GM12878 (cell line): Measurements from ENCODE around the gene ARHGAP20. TPM values are rescaled to one million over a fixed set of nuclear protein-coding genes. Genes with fewer than 3 reads are reported as not detected.

Experiments
- ATAC-seq: fragments of 200-7000 bp; cut with Tn5 transposase; 3 replicates; pipeline ENCODE4 v1.9.1; 2020; ENCODE audit warnings: mild to moderate bottlenecking, moderate library complexity
- BruUV-seq: library from RNA; stranded (reverse); fragments of 400-500 nt; replicated peaks from 2 replicates; lab custom pipeline; 2021; lab: Mats Ljungman, UMichigan
- CTCF ChIA-PET: fragments of 300-600 bp; sonication (Branson Sonifier 250); formaldehyde crosslinking; extraction: SDS; loops from one replicate; lab custom pipeline; 2021; ENCODE audit warnings: inconsistent platforms; lab: Yijun Ruan, JAX
- POLR2A ChIA-PET: fragments of 350-600 bp; formaldehyde crosslinking; extraction: SDS; loops from one replicate; lab custom pipeline; 2021; ENCODE audit warnings: inconsistent platforms; lab: Charles Lee
- RAD21 ChIA-PET: fragments of 300-600 bp; sonication (Branson Sonifier 250); formaldehyde crosslinking; loops from one replicate; lab custom pipeline; 2023; ENCODE audit warnings: antibody characterized with exemption; ENCODE audit not compliant: unreplicated experiment; lab: Charles Lee
- SMC1A ChIA-PET: fragments of 300-600 bp; sonication (Branson Sonifier 250); formaldehyde crosslinking; loops from one replicate; lab custom pipeline; 2023; ENCODE audit not compliant: unreplicated experiment, uncharacterized antibody; lab: Charles Lee
- DNase-seq: peaks from one replicate; pipeline ENCODE4 v3.0.0-alpha.2; 2011; ENCODE audit warnings: low read depth, low spot score
- FAIRE-seq: peaks from 3 replicates; lab custom pipeline; 2011; peaks lifted over from hg19 to GRCh38; lab: Jason Lieb, UNC
- H2AFZ ChIP-seq: 2 replicates; pipeline ENCODE4 v1.6.0; 2011; ENCODE audit warnings: low read depth, low read length, control low read depth; ENCODE audit not compliant: control insufficient read depth
- H3K27ac ChIP-seq: 2 replicates; pipeline ENCODE4 v1.5.1; 2011; ENCODE audit warnings: control low read depth; ENCODE audit not compliant: control insufficient read depth, insufficient read depth
- H3K27me3 ChIP-seq, 2 experiments: replicated peaks in 1 of 2; 2 replicates each; pipeline versions ENCODE4 v1.6.0 to v1.6.1; 2011; ENCODE audit warnings: low read length in 1 of 2; ENCODE audit not compliant: control insufficient read depth in 2 of 2, insufficient read depth in 2 of 2
- H3K36me3 ChIP-seq, 2 experiments: 2 replicates each; pipeline ENCODE4 v1.5.1; 2011; ENCODE audit warnings: low read length in 1 of 2; ENCODE audit not compliant: control insufficient read depth in 2 of 2, insufficient read depth in 2 of 2
- H3K4me1 ChIP-seq: 2 replicates; pipeline ENCODE4 v1.6.1; 2011; ENCODE audit warnings: mild to moderate bottlenecking, low read length, moderate library complexity, mixed read lengths; ENCODE audit not compliant: control insufficient read depth, insufficient read depth
- H3K4me2 ChIP-seq: 2 replicates; pipeline ENCODE4 v1.6.0; 2011; ENCODE audit warnings: control low read depth; ENCODE audit not compliant: control insufficient read depth, insufficient read depth
- H3K4me3 ChIP-seq: fragments of 200-600 bp; sonication (generic); 2 replicates; pipeline ENCODE4 v1.5.1; 2016
- H3K79me2 ChIP-seq: 2 replicates; pipeline ENCODE4 v1.6.0; 2011; ENCODE audit warnings: low read length; ENCODE audit not compliant: control insufficient read depth, insufficient read depth
- H3K9ac ChIP-seq: 2 replicates; pipeline ENCODE4 v1.8.0; 2011; ENCODE audit warnings: low read length, control low read depth, mixed read lengths; ENCODE audit not compliant: control insufficient read depth, insufficient read depth
- H3K9me3 ChIP-seq: replicated peaks from 3 replicates; pipeline ENCODE4 v1.5.1; 2011; ENCODE audit warnings: mild to moderate bottlenecking, low read length; ENCODE audit not compliant: control insufficient read depth, insufficient read depth
- H4K20me1 ChIP-seq: 2 replicates; pipeline ENCODE4 v1.6.0; 2011; ENCODE audit not compliant: control insufficient read depth, insufficient read depth
- CBFB ChIP-seq: IDR thresholded peaks from 2 replicates; pipeline ENCODE4 v1.6.1; 2016; ENCODE audit warnings: antibody characterized with exemption, low read depth
- MLLT1 ChIP-seq: fragments of 450-650 bp; IDR thresholded peaks from 2 replicates; pipeline ENCODE4 v1.6.1; 2016; ENCODE audit warnings: mild to moderate bottlenecking
- SMARCA5 ChIP-seq: fragments of 450-650 bp; IDR thresholded peaks from 2 replicates; pipeline ENCODE4 v1.6.1; 2017; ENCODE audit warnings: mild to moderate bottlenecking
- SP1 ChIP-seq: IDR thresholded peaks from one replicate; pipeline ENCODE4 v1.6.1; 2011; ENCODE audit warnings: low read depth, low read length
- SREBF2 ChIP-seq: IDR thresholded peaks from 2 replicates; pipeline ENCODE4 v1.6.1; 2012; ENCODE audit warnings: mild to moderate bottlenecking, low read length
- ZNF217 ChIP-seq: fragments of 450-650 bp; IDR thresholded peaks from 2 replicates; pipeline ENCODE4 v1.6.1; 2017; ENCODE audit warnings: antibody characterized with exemption, mild to moderate bottlenecking
- ZZZ3 ChIP-seq: IDR thresholded peaks from 2 replicates; pipeline ENCODE4 v1.6.1; 2011; ENCODE audit warnings: low read depth; ENCODE audit not compliant: control insufficient read depth, insufficient read length
- WGBS: methylation state at CpG from one replicate; pipeline ENCODE4 v1.1.6; 2016; ENCODE audit warnings: low lambda C conversion rate; ENCODE audit not compliant: insufficient replicate concordance, insufficient coverage; ENCODE audit errors: missing lambda C conversion rate; 5-methylcytosine and 5-hydroxymethylcytosine counted together
- in situ Hi-C: fragments of 300-500 bp; cut with MboI; formaldehyde crosslinking; loops from 9 replicates; pipeline ENCODE4 v1.14.3; 2018; ENCODE audit warnings: mixed read lengths
- intact Hi-C: fragments of 100-400 bp; cut with micrococcal nuclease; formaldehyde crosslinking; loops from one replicate; pipeline ENCODE4 v1.14.2; 2022; ENCODE audit not compliant: unreplicated experiment
- polyA plus RNA-seq, 11 experiments: library from polyadenylated mRNA; depleted of rRNA in 4 of 11; unstranded in 6 of 11; stranded (reverse) in 5 of 11; fragments of >200 nt; fragmentation: Nextera tagmentation in 4 of 11; fragmentation: Illumina TruSeq in 1 of 11; extraction: Ambion mirVana in 4 of 11; extraction: Trizol in 1 of 11; gene quantifications; 1 replicate in 1 of 11; 2 replicates in 10 of 11; pipeline versions ENCODE4 v1.2.1 to v1.2.3, GENCODE V29; 2011 to 2016; ENCODE audit warnings: inconsistent platforms in 2 of 11, missing spikeins in 2 of 11, low read depth in 1 of 11
- total RNA-seq, 4 experiments: library from RNA; depleted of rRNA in 3 of 4; stranded (reverse); fragments of >200 nt in 3 of 4; fragmentation: Illumina TruSeq in 1 of 4; extraction: Trizol in 1 of 4; gene quantifications; 2 replicates each; pipeline versions ENCODE4 v1.2.1 to v1.2.3, GENCODE V29; 2013 to 2021
- TF ChIP-seq, protein P1 (sequence below): fragments of 450-650 bp; IDR thresholded peaks from 2 replicates; pipeline ENCODE4 v1.6.1; 2017; ENCODE audit warnings: mild to moderate bottlenecking

The ARHGAP20 gene
- total and polyA plus RNA-seq, 10 of the 15 experiments (the other 5 are each of a cell fraction or from before 2014, with no cell fraction given): 0.01 TPM; not detected in 9

GRCh38 chr11:110747531-110747930 is 35.3 kb upstream of the ARHGAP20 start:
- ChIA-PET SMC1A (no interaction called here), POLR2A (no interaction called here), CTCF (no interaction called here), RAD21 (no interaction called here)
- no peak for DNase-seq
- in situ Hi-C loops: no loop called here
- no peak overlapping the region for H3K9ac ChIP-seq
- FAIRE-seq: no peak
- H3K36me3 ChIP-seq: no peaks in the 10 kb centered on the region
- no peaks in the 10 kb centered on the region for H4K20me1 ChIP-seq
- intact Hi-C loops: no loop called here
- no peak overlapping the region for H3K4me3 ChIP-seq
- ATAC-seq: no peak
- no peaks in the 10 kb centered on the region for H3K27me3 ChIP-seq
- no peak for TF ChIP-seq SP1
- TF ChIP-seq, protein P1, sequence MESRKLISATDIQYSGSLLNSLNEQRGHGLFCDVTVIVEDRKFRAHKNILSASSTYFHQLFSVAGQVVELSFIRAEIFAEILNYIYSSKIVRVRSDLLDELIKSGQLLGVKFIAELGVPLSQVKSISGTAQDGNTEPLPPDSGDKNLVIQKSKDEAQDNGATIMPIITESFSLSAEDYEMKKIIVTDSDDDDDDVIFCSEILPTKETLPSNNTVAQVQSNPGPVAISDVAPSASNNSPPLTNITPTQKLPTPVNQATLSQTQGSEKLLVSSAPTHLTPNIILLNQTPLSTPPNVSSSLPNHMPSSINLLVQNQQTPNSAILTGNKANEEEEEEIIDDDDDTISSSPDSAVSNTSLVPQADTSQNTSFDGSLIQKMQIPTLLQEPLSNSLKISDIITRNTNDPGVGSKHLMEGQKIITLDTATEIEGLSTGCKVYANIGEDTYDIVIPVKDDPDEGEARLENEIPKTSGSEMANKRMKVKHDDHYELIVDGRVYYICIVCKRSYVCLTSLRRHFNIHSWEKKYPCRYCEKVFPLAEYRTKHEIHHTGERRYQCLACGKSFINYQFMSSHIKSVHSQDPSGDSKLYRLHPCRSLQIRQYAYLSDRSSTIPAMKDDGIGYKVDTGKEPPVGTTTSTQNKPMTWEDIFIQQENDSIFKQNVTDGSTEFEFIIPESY: no peak
- no peak for TF ChIP-seq MLLT1
- TF ChIP-seq CBFB: no peak
- no peak for TF ChIP-seq SREBF2
- TF ChIP-seq ZNF217: no peak
- TF ChIP-seq ZZZ3: no peak
- TF ChIP-seq SMARCA5: no peak
- TF ChIP-seq, all 136 proteins: peak for 0
- Histone ChIP-seq H3K9me3 (no peaks in the 10 kb centered on the region), H3K4me1 (no peaks in the 10 kb centered on the region), H3K79me2 (no peaks in the 10 kb centered on the region), H3K4me2 (no peak overlapping the region), H3K27ac (no peak overlapping the region), H2AFZ (no peak overlapping the region)
- 40% methylated on average over 4 of the region's 4 CpGs for WGBS
- BruUV-seq: no TSS peak
